Ishikawa (cell line): ENCODE data around the gene CYB5D1.

Source experiments
- CEBPB ChIP-seq: IDR thresholded peaks from 2 replicates; pipeline ENCODE4 v1.6.1; 2012
- CREB1 ChIP-seq: IDR thresholded peaks from 2 replicates; pipeline ENCODE4 v1.6.1; 2012; ENCODE audit warnings: low read depth
- EGR1 ChIP-seq: IDR thresholded peaks from 2 replicates; pipeline ENCODE4 v1.6.1; 2012
- EP300 ChIP-seq: IDR thresholded peaks from 2 replicates; pipeline ENCODE4 v1.6.1; 2012; ENCODE audit warnings: borderline replicate concordance
- FOXM1 ChIP-seq: IDR thresholded peaks from 2 replicates; pipeline ENCODE4 v1.6.1; 2012; ENCODE audit warnings: low read depth, borderline replicate concordance
- NFIC ChIP-seq: IDR thresholded peaks from 2 replicates; pipeline ENCODE4 v1.6.1; 2012
- RAD21 ChIP-seq: IDR thresholded peaks from 2 replicates; pipeline ENCODE4 v1.6.1; 2012; ENCODE audit warnings: low read depth
- REST ChIP-seq: IDR thresholded peaks from 2 replicates; pipeline ENCODE4 v1.6.1; 2012; ENCODE audit warnings: low read depth, mild to moderate bottlenecking
- TAF1 ChIP-seq: IDR thresholded peaks from 2 replicates; pipeline ENCODE4 v1.6.1; 2012; ENCODE audit warnings: low read depth, mild to moderate bottlenecking
- TCF12 ChIP-seq: IDR thresholded peaks from 2 replicates; pipeline ENCODE4 v1.6.1; 2012; ENCODE audit warnings: low read depth
- TEAD4 ChIP-seq: IDR thresholded peaks from 2 replicates; pipeline ENCODE4 v1.6.1; 2012
- YY1 ChIP-seq: IDR thresholded peaks from 2 replicates; pipeline ENCODE4 v1.6.1; 2012; ENCODE audit warnings: low read depth
- ZBTB7A ChIP-seq: IDR thresholded peaks from 2 replicates; pipeline ENCODE4 v1.6.1; 2012; ENCODE audit warnings: low read depth
- TF ChIP-seq, protein P1 (sequence below): IDR thresholded peaks from 2 replicates; pipeline ENCODE4 v1.6.1; 2012
- TF ChIP-seq, protein P2 (sequence below): IDR thresholded peaks from 2 replicates; pipeline ENCODE4 v1.6.1; 2012

CYB5D1 gene

DNA sequence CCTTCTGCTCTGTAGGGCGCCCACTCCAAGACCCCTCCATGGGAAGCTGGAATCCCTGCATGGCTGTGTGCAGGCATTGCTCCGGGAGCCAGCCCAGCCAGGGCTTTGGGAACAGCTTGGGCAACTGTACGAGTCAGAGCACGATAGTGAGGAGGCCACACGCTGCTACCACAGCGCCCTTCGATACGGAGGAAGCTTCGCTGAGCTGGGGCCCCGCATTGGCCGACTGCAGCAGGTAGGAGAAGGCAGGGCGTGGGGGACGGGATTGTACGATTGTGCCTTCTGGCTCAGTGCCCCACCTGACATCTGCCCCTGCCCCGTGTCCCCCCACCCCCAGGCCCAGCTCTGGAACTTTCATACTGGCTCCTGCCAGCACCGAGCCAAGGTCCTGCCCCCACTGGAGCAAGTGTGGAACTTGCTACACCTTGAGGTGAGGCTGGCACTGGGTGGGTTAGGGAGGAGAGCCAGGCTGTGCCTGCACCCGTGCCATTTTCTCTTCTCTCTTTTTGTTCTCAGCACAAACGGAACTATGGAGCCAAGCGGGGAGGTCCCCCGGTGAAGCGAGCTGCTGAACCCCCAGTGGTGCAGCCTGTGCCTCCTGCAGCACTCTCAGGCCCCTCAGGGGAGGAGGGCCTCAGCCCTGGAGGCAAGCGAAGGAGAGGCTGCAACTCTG, 11.6 kb upstream of the CYB5D1 start:
- TF ChIP-seq TCF12 (no peak), NFIC (no peak), EGR1 (no peak), YY1 (no peak), FOXM1 (no peak), TAF1 (no peak), RAD21 (no peak), EP300 (no peak), CEBPB (no peak)
- TF ChIP-seq, protein P1, sequence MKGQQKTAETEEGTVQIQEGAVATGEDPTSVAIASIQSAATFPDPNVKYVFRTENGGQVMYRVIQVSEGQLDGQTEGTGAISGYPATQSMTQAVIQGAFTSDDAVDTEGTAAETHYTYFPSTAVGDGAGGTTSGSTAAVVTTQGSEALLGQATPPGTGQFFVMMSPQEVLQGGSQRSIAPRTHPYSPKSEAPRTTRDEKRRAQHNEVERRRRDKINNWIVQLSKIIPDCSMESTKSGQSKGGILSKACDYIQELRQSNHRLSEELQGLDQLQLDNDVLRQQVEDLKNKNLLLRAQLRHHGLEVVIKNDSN: no peak
- TF ChIP-seq, protein P2, sequence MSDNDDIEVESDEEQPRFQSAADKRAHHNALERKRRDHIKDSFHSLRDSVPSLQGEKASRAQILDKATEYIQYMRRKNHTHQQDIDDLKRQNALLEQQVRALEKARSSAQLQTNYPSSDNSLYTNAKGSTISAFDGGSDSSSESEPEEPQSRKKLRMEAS: no peak

GRCh38 chr17:7846765-7847661, 10.8 kb upstream of the CYB5D1 start:
- TF ChIP-seq TAF1: no peak
- no peak for TF ChIP-seq FOXM1
- no peak for TF ChIP-seq ZBTB7A
- TF ChIP-seq, protein P1: no peak
- no peak for TF ChIP-seq EP300
- TF ChIP-seq TCF12: no peak
- TF ChIP-seq CEBPB: no peak
- no peak for TF ChIP-seq EGR1
- TF ChIP-seq TEAD4: no peak
- no peak for TF ChIP-seq RAD21
- TF ChIP-seq CREB1: no peak
- TF ChIP-seq REST: no peak
- TF ChIP-seq YY1: no peak
- TF ChIP-seq, protein P2: no peak
- TF ChIP-seq NFIC: no peak

DNA sequence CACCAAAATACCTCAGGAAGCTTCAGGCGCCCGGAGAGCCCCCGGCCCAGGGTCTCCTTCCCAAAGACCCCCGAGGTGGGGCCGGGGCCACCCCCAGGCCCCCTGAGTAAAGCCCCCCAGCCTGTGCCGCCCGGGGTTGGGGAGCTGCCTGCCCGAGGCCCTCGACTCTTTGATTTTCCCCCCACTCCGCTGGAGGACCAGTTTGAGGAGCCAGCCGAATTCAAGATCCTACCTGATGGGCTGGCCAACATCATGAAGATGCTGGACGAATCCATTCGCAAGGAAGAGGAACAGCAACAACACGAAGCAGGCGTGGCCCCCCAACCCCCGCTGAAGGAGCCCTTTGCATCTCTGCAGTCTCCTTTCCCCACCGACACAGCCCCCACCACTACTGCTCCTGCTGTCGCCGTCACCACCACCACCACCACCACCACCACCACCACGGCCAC, 9.6 kb upstream of the CYB5D1 start:
- TF ChIP-seq CEBPB (no peak), FOXM1 (no peak), YY1 (no peak), REST (no peak), CREB1 (no peak), ZBTB7A (no peak), TEAD4 (no peak), TCF12 (no peak), TAF1 (no peak), EGR1 (no peak), EP300 (no peak), NFIC (no peak)
- TF ChIP-seq, protein P2: no peak

DNA sequence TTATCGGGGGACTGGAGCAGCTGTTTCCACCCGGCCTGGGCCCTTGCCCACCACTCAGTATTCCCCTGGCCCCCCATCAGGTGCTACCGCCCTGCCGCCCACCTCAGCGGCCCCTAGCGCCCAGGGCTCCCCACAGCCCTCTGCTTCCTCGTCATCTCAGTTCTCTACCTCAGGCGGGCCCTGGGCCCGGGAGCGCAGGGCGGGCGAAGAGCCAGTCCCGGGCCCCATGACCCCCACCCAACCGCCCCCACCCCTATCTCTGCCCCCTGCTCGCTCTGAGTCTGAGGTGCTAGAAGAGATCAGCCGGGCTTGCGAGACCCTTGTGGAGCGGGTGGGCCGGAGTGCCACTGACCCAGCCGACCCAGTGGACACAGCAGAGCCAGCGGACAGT, 9.1 kb upstream of the CYB5D1 start:
- TF ChIP-seq, protein P2: no peak
- TF ChIP-seq CEBPB: no peak
- no peak for TF ChIP-seq YY1

DNA sequence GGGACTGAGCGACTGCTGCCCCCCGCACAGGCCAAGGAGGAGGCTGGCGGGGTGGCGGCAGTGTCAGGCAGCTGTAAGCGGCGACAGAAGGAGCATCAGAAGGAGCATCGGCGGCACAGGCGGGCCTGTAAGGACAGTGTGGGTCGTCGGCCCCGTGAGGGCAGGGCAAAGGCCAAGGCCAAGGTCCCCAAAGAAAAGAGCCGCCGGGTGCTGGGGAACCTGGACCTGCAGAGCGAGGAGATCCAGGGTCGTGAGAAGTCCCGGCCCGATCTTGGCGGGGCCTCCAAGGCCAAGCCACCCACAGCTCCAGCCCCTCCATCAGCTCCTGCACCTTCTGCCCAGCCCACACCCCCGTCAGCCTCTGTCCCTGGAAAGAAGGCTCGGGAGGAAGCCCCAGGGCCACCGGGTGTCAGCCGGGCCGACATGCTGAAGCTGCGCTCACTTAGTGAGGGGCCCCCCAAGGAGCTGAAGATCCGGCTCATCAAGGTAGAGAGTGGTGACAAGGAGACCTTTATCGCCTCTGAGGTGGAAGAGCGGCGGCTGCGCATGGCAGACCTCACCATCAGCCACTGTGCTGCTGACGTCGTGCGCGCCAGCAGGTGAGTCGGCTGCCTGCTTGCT, 8.6 kb upstream of the CYB5D1 start:
- TF ChIP-seq YY1: no peak
- TF ChIP-seq RAD21: no peak
- TF ChIP-seq NFIC: no peak
- no peak for TF ChIP-seq CREB1
- no peak for TF ChIP-seq REST
- no peak for TF ChIP-seq TAF1
- TF ChIP-seq, protein P2: no peak
- TF ChIP-seq EGR1: no peak
- TF ChIP-seq CEBPB: no peak
- no peak for TF ChIP-seq TEAD4
- TF ChIP-seq, protein P1: no peak
- no peak for TF ChIP-seq EP300
- no peak for TF ChIP-seq ZBTB7A
- TF ChIP-seq TCF12: no peak
- no peak for TF ChIP-seq FOXM1
